A549 (cell line): ENCODE data around the gene TXNL4B. TPM values are rescaled to one million over a fixed set of nuclear protein-coding genes. Genes with fewer than 3 reads are reported as not detected.

Experiments used
- ATAC-seq, 2 experiments: fragments of 200-7000 bp in 1 of 2; fragments of >200 bp in 1 of 2; cut with Nextera tagmentation in 1 of 2; cut with Tn5 transposase in 1 of 2; 3 replicates each; pipeline versions ENCODE4 v1.8.0 to v1.9.1; 2018 to 2020; ENCODE audit warnings: mild to moderate bottlenecking in 1 of 2, moderate library complexity in 1 of 2
- CTCF ChIA-PET: fragments of 300-600 bp; sonication (Branson Sonifier 250); formaldehyde crosslinking; extraction: SDS; loops from one replicate; lab custom pipeline; 2021; ENCODE audit warnings: antibody characterized with exemption, inconsistent platforms; lab: Yijun Ruan, JAX
- POLR2A ChIA-PET: fragments of 350-600 bp; formaldehyde crosslinking; extraction: SDS; loops from one replicate; lab custom pipeline; 2021; ENCODE audit warnings: antibody characterized with exemption, inconsistent platforms; lab: Yijun Ruan, JAX
- DNase-seq, 2 experiments: peaks; one replicate each; pipeline versions ENCODE4 v3.0.0 to v3.0.0-alpha.2; 2011 to 2016; ENCODE audit warnings: low read depth in 1 of 2, low spot score in 1 of 2
- FAIRE-seq: peaks from 2 replicates; lab custom pipeline; 2011; peaks lifted over from hg19 to GRCh38; lab: Jason Lieb, UNC
- H3K27ac ChIP-seq, 2 experiments: fragments of >200 bp; sonication (Bioruptor Twin); formaldehyde crosslinking; 3 replicates each; pipeline ENCODE4 v1.5.1; 2016 to 2017
- H3K4me1 ChIP-seq: fragments of >200 bp; sonication (Bioruptor Twin); formaldehyde crosslinking; 3 replicates; pipeline ENCODE4 v1.6.1; 2016
- H3K4me2 ChIP-seq: fragments of >200 bp; sonication (Bioruptor Twin); formaldehyde crosslinking; 3 replicates; pipeline ENCODE4 v1.6.1; 2016
- H3K4me3 ChIP-seq: fragments of >200 bp; sonication (Bioruptor Twin); formaldehyde crosslinking; 3 replicates; pipeline ENCODE4 v1.5.1; 2016
- H3K9me3 ChIP-seq: fragments of >200 bp; sonication (Bioruptor Twin); formaldehyde crosslinking; 3 replicates; pipeline ENCODE4 v1.6.1; 2016
- BHLHE40 ChIP-seq: IDR thresholded peaks from 2 replicates; pipeline ENCODE4 v1.6.1; 2012; ENCODE audit warnings: low read depth, low read length, inconsistent platforms
- CBX2 ChIP-seq: fragments of 200-600 bp; sonication (generic); IDR thresholded peaks from 2 replicates; pipeline ENCODE4 v1.6.1; 2016; ENCODE audit warnings: low read depth, mild to moderate bottlenecking, borderline replicate concordance
- CBX8 ChIP-seq: fragments of 200-600 bp; sonication (generic); IDR thresholded peaks from 2 replicates; pipeline ENCODE4 v1.6.1; 2016
- CHD2 ChIP-seq: fragments of 150-350 bp; IDR thresholded peaks from 2 replicates; pipeline ENCODE4 v1.6.1; 2014; ENCODE audit warnings: low read length; ENCODE audit not compliant: partially characterized antibody
- CHD4 ChIP-seq: fragments of 200-600 bp; sonication (generic); IDR thresholded peaks from 2 replicates; pipeline ENCODE4 v1.6.1; 2016; ENCODE audit warnings: antibody characterized with exemption, mild to moderate bottlenecking, borderline replicate concordance
- EHF ChIP-seq: fragments of 250-450 bp; sonication (Bioruptor Pico); IDR thresholded peaks from 2 replicates; pipeline ENCODE4 v1.5.0; 2020; ENCODE audit warnings: mild to moderate bottlenecking
- EHMT2 ChIP-seq: fragments of 200-600 bp; sonication (generic); IDR thresholded peaks from 2 replicates; pipeline ENCODE4 v1.6.1; 2016; ENCODE audit warnings: antibody characterized with exemption, low read depth, mild to moderate bottlenecking, moderate library complexity
- GATA3 ChIP-seq: IDR thresholded peaks from 2 replicates; pipeline ENCODE4 v1.6.1; 2012; ENCODE audit warnings: borderline replicate concordance
- HOXA7 ChIP-seq: fragments of 250-450 bp; sonication (Bioruptor Pico); IDR thresholded peaks from 2 replicates; pipeline ENCODE4 v1.5.0; 2020; ENCODE audit warnings: mild to moderate bottlenecking, moderate library complexity
- KDM1A ChIP-seq: fragments of 200-600 bp; sonication (generic); IDR thresholded peaks from 2 replicates; pipeline ENCODE4 v1.6.1; 2016; ENCODE audit warnings: low read depth, mild to moderate bottlenecking
- MAFK ChIP-seq: fragments of 450-650 bp; IDR thresholded peaks from 2 replicates; pipeline ENCODE4 v1.6.1; 2014; ENCODE audit not compliant: partially characterized antibody
- PHF8 ChIP-seq: fragments of 200-600 bp; sonication (generic); IDR thresholded peaks from 2 replicates; pipeline ENCODE4 v1.6.1; 2016; ENCODE audit warnings: low read depth, mild to moderate bottlenecking, antibody characterized with exemption, moderate library complexity, borderline replicate concordance
- RAD21 ChIP-seq, 2 experiments: fragments of >200 bp in 1 of 2; sonication (Bioruptor Twin) in 1 of 2; formaldehyde crosslinking in 1 of 2; IDR thresholded peaks in 1 of 2; conservative IDR thresholded peaks in 1 of 2; 2 replicates in 1 of 2; 3 replicates in 1 of 2; pipeline ENCODE4 v1.6.1; 2012 to 2018; ENCODE audit warnings: inconsistent platforms in 1 of 2
- RFX5 ChIP-seq: fragments of 450-650 bp; IDR thresholded peaks from 2 replicates; pipeline ENCODE4 v1.7.1; 2014; ENCODE audit warnings: antibody characterized with exemption, mild to moderate bottlenecking, moderate library complexity
- SMC3 ChIP-seq: fragments of >200 bp; sonication (Bioruptor Twin); formaldehyde crosslinking; IDR thresholded peaks from 3 replicates; pipeline ENCODE4 v1.6.1; 2018; ENCODE audit warnings: inconsistent platforms
- TP53 ChIP-seq: fragments of 250-450 bp; sonication (Bioruptor Pico); IDR thresholded peaks from 2 replicates; pipeline ENCODE4 v1.5.0; 2021; ENCODE audit warnings: mild to moderate bottlenecking, moderate library complexity
- ZFP36 ChIP-seq: fragments of 450-650 bp; IDR thresholded peaks from 2 replicates; pipeline ENCODE4 v1.6.1; 2014; ENCODE audit warnings: borderline replicate concordance; ENCODE audit not compliant: partially characterized antibody
- ZNF302 ChIP-seq: fragments of 250-450 bp; sonication (Bioruptor Pico); IDR thresholded peaks from 2 replicates; pipeline ENCODE4 v1.9.0; 2021; ENCODE audit warnings: inconsistent platforms, mild to moderate bottlenecking, moderate library complexity
- ZSCAN20 ChIP-seq: fragments of 250-450 bp; sonication (Bioruptor Pico); IDR thresholded peaks from 2 replicates; pipeline ENCODE4 v1.8.0; 2022; ENCODE audit warnings: mild to moderate bottlenecking, moderate library complexity
- WGBS: methylation state at CpG from one replicate; pipeline ENCODE4 v1.1.6; 2017; ENCODE audit errors: missing lambda C conversion rate; 5-methylcytosine and 5-hydroxymethylcytosine counted together
- polyA plus RNA-seq, 4 experiments: library from polyadenylated mRNA; depleted of rRNA in 3 of 4; stranded (reverse); fragments of >200 nt; fragmentation: RNase III in 1 of 4; extraction: RNeasy Plus Mini Kit Qiagen cat#74134 plus additional on column Dnase treatment in 1 of 4; gene quantifications; 2 replicates in 3 of 4; 3 replicates in 1 of 4; pipeline ENCODE4 v1.2.3, GENCODE V29; 2011 to 2017
- TF ChIP-seq, protein P1 (sequence below): fragments of 250-450 bp; sonication (Bioruptor Pico); IDR thresholded peaks from 2 replicates; pipeline ENCODE4 v1.5.0; 2021; ENCODE audit warnings: mild to moderate bottlenecking, moderate library complexity, borderline replicate concordance
- TF ChIP-seq, protein P2 (sequence below): IDR thresholded peaks from 2 replicates; pipeline ENCODE4 v1.6.1; 2012; ENCODE audit warnings: low read depth, borderline replicate concordance
- TF ChIP-seq, protein P3 (sequence below): fragments of 200-600 bp; sonication (generic); IDR thresholded peaks from 2 replicates; pipeline ENCODE4 v1.6.1; 2016; ENCODE audit warnings: antibody characterized with exemption, mild to moderate bottlenecking, moderate library complexity

Gene TXNL4B
- polyA plus RNA-seq, 2 of the 4 experiments (the other 2 are of a cell fraction), result 16.4 to 32.7 TPM

DNA sequence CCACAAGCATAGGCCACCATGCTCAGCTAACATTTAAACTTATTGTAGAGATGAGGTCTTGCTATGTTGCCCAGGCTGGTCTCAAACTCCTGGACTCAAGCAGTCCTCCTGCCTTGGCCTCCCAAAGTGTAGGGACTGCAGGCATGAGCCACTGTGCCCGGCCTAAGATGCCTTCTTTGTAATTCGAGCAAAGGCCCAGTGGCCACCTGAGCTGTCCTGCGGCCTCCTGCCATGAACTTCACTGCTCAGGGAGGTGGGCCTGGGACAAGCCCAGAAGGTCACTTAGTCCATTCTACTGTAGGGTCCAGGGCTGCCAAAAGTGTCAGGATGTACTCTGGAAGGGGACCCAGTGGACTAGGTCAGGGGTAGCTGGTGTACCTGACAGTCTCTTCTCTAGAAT, 30.7 kb upstream of the TXNL4B start:
- ChIA-PET POLR2A (no interaction called here), CTCF (interaction anchor here (0.6 to 3.0 kb wide), 37 partner anchors 10 to 1911 kb away, joined by 3 to 18 read pairs (median 4); no protein-coding TSS in a partner anchor)
- no peak for FAIRE-seq

DNA sequence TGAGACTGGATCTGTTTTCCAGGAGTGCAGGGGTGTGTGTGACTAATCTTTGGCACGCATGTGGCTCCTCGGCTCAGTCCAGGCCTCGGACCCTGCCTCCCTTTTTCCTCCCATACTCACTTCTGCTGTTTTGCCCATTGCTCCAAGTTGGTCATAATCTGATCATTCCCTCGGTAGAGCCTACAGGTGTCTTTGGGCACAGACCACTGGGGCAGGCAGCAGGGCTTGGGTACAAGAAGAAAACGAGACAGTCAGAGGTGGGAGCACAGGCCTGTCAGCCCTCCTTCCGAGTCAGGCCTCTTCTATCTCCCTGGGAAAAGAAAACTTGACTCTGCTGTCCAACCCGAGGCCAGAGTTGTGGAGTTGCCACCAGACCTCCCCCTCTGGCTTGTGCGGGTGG, 30.0 kb upstream of the TXNL4B start:
- WGBS, result 45% methylated on average over 7 of the region's 8 CpGs
- H3K27ac ChIP-seq, result no peak overlapping the region
- no peaks in the 10 kb centered on the region for H3K4me1 ChIP-seq
- CTCF ChIA-PET, result interaction anchor here (2.1 to 3.0 kb wide), 3 partner anchors 12 to 348 kb away, joined by 11 to 18 read pairs (median 15); no protein-coding TSS in a partner anchor
- H3K9me3 ChIP-seq, result no peaks in the 10 kb centered on the region
- no peak for TF ChIP-seq ZSCAN20 (CRISPR knock-in tag)
- no peak for TF ChIP-seq RFX5
- no peak for TF ChIP-seq CBX2
- no peak for TF ChIP-seq KDM1A
- TF ChIP-seq HOXA7 (CRISPR knock-in tag), result no peak
- no peak for TF ChIP-seq SMC3
- no peak for TF ChIP-seq ZFP36
- no peak for TF ChIP-seq CBX8
- TF ChIP-seq CHD4, result no peak
- H3K4me3 ChIP-seq, result no peak overlapping the region
- FAIRE-seq (no peak), DNase-seq (no peak), ATAC-seq (no peak)
- POLR2A ChIA-PET, result no interaction called here
- no peak overlapping the region for H3K4me2 ChIP-seq

More for the DNA sequence above, 30.7 kb upstream of the TXNL4B start:
- WGBS, result no CpG with 5 or more reads among the region's 3 CpGs
- Histone ChIP-seq H3K27ac (no peak overlapping the region), H3K4me3 (no peak overlapping the region), H3K4me1 (no peaks in the 10 kb centered on the region), H3K4me2 (no peak overlapping the region), H3K9me3 (no peaks in the 10 kb centered on the region)
- DNase-seq, result no peak
- TF ChIP-seq CBX2, result no peak
- TF ChIP-seq CHD2, result no peak
- no peak for TF ChIP-seq TP53 (CRISPR knock-in tag)
- no peak for TF ChIP-seq EHF
- TF ChIP-seq RAD21 (conservative IDR thresholded peaks at IDR 0.05 in 1 of 2, IDR thresholded peaks at IDR 0.05 in 1 of 2), result no peak
- TF ChIP-seq EHMT2, result no peak
- TF ChIP-seq, protein P1, sequence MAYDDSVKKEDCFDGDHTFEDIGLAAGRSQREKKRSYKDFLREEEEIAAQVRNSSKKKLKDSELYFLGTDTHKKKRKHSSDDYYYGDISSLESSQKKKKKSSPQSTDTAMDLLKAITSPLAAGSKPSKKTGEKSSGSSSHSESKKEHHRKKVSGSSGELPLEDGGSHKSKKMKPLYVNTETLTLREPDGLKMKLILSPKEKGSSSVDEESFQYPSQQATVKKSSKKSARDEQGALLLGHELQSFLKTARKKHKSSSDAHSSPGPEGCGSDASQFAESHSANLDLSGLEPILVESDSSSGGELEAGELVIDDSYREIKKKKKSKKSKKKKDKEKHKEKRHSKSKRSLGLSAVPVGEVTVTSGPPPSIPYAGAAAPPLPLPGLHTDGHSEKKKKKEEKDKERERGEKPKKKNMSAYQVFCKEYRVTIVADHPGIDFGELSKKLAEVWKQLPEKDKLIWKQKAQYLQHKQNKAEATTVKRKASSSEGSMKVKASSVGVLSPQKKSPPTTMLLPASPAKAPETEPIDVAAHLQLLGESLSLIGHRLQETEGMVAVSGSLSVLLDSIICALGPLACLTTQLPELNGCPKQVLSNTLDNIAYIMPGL, result no peak
- no peak for TF ChIP-seq HOXA7 (CRISPR knock-in tag)
- TF ChIP-seq, protein P2, sequence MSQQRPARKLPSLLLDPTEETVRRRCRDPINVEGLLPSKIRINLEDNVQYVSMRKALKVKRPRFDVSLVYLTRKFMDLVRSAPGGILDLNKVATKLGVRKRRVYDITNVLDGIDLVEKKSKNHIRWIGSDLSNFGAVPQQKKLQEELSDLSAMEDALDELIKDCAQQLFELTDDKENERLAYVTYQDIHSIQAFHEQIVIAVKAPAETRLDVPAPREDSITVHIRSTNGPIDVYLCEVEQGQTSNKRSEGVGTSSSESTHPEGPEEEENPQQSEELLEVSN, result no peak
- TF ChIP-seq ZNF302, result no peak
- TF ChIP-seq SMC3, result no peak
- TF ChIP-seq, protein P3, sequence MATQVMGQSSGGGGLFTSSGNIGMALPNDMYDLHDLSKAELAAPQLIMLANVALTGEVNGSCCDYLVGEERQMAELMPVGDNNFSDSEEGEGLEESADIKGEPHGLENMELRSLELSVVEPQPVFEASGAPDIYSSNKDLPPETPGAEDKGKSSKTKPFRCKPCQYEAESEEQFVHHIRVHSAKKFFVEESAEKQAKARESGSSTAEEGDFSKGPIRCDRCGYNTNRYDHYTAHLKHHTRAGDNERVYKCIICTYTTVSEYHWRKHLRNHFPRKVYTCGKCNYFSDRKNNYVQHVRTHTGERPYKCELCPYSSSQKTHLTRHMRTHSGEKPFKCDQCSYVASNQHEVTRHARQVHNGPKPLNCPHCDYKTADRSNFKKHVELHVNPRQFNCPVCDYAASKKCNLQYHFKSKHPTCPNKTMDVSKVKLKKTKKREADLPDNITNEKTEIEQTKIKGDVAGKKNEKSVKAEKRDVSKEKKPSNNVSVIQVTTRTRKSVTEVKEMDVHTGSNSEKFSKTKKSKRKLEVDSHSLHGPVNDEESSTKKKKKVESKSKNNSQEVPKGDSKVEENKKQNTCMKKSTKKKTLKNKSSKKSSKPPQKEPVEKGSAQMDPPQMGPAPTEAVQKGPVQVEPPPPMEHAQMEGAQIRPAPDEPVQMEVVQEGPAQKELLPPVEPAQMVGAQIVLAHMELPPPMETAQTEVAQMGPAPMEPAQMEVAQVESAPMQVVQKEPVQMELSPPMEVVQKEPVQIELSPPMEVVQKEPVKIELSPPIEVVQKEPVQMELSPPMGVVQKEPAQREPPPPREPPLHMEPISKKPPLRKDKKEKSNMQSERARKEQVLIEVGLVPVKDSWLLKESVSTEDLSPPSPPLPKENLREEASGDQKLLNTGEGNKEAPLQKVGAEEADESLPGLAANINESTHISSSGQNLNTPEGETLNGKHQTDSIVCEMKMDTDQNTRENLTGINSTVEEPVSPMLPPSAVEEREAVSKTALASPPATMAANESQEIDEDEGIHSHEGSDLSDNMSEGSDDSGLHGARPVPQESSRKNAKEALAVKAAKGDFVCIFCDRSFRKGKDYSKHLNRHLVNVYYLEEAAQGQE, result no peak
- no peak for TF ChIP-seq MAFK
- TF ChIP-seq GATA3, result no peak
- TF ChIP-seq BHLHE40, result no peak
- TF ChIP-seq PHF8, result no peak
- no peak; a peak in 1 of 6 replicates for ATAC-seq
